SJCRH30 (cell line): ENCODE data around the gene PIM3. TPM values are rescaled to one million over a fixed set of nuclear protein-coding genes. Genes with fewer than 3 reads are reported as not detected.
A peak's percentile ranks its signal among the peaks of the same experiment; 100 is the strongest.

Source experiments
- DNase-seq, 2 experiments: peaks; one replicate each; pipeline ENCODE4 v3.0.0-alpha.2; 2015 to 2020
- H3K27ac ChIP-seq: fragments of 250-450 bp; sonication (Bioruptor Pico); 2 replicates; pipeline ENCODE4 v1.5.1; 2020; ENCODE audit warnings: mild to moderate bottlenecking, moderate library complexity
- H3K27me3 ChIP-seq: fragments of 250-450 bp; sonication (Bioruptor Pico); 2 replicates; pipeline ENCODE4 v1.5.1; 2020; ENCODE audit warnings: mild to moderate bottlenecking, moderate library complexity
- H3K36me3 ChIP-seq: fragments of 250-450 bp; sonication (Bioruptor Pico); 2 replicates; pipeline ENCODE4 v1.5.1; 2020; ENCODE audit warnings: mild to moderate bottlenecking, moderate library complexity
- H3K4me1 ChIP-seq: fragments of 250-450 bp; sonication (Bioruptor Pico); 2 replicates; pipeline ENCODE4 v1.5.1; 2020; ENCODE audit warnings: mild to moderate bottlenecking, moderate library complexity
- H3K4me3 ChIP-seq: fragments of 250-450 bp; sonication (Bioruptor Pico); 2 replicates; pipeline ENCODE4 v1.5.1; 2020; ENCODE audit warnings: mild to moderate bottlenecking, moderate library complexity
- H3K9me3 ChIP-seq: fragments of 250-450 bp; sonication (Bioruptor Pico); replicated peaks from 2 replicates; pipeline ENCODE4 v1.5.1; 2020; ENCODE audit warnings: mild to moderate bottlenecking, moderate library complexity
- total RNA-seq: library from RNA; depleted of rRNA; stranded (reverse); fragments of >200 nt; shearing (Covaris generic); gene quantifications from 2 replicates; pipeline ENCODE4 v1.2.3, GENCODE V29; 2014

PIM3 gene
- total RNA-seq, 1 experiment from 2014 or later, result 51.2 TPM

DNA sequence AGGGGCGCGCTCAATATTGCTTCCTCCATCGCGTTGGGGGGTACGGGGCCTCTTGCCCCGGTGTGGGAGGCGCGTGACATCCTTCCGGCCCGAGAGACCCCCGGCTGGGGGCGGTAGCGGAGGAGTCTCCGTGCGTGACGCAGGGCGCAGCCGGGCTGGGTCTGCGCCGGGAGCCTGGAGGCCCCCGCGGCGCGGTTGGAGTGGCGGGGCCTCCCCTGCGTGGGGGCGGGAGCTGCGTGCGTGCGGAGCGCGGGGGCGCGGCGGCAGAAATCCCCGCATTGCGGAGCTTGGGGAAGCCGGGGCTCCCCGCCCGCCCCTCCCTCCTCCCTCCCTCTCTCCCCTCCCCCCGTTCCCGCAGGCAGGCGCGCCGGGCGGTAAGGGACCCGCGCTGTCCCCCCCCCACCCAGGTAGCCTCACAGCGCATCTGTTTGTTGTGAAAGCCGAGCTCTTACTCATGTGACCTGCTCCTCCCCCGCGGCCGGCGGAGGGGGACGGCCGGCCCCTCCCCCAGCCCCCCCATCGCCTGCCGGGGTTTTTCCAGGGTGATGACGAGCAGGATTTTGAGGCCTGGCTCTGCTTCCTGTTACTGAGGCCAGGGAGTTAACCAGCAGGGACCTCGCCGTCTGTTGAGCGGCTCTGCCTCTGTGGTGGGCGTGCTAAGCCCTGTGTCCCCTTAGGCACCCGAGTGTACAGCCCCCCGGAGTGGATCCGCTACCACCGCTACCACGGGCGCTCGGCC is 1.6 kb downstream of the PIM3 start:
- Histone ChIP-seq H3K4me1 (peaks cover 36% of the 10 kb centered on the region), H3K36me3 (peaks cover 21% of the 10 kb centered on the region), H3K9me3 (no peaks in the 10 kb centered on the region), H3K27me3 (no peaks in the 10 kb centered on the region), H3K4me3 (peak overlapping the region; percentile 64), H3K27ac (no peak overlapping the region)
- DNase-seq, result peak; percentile 74 to 79

DNA sequence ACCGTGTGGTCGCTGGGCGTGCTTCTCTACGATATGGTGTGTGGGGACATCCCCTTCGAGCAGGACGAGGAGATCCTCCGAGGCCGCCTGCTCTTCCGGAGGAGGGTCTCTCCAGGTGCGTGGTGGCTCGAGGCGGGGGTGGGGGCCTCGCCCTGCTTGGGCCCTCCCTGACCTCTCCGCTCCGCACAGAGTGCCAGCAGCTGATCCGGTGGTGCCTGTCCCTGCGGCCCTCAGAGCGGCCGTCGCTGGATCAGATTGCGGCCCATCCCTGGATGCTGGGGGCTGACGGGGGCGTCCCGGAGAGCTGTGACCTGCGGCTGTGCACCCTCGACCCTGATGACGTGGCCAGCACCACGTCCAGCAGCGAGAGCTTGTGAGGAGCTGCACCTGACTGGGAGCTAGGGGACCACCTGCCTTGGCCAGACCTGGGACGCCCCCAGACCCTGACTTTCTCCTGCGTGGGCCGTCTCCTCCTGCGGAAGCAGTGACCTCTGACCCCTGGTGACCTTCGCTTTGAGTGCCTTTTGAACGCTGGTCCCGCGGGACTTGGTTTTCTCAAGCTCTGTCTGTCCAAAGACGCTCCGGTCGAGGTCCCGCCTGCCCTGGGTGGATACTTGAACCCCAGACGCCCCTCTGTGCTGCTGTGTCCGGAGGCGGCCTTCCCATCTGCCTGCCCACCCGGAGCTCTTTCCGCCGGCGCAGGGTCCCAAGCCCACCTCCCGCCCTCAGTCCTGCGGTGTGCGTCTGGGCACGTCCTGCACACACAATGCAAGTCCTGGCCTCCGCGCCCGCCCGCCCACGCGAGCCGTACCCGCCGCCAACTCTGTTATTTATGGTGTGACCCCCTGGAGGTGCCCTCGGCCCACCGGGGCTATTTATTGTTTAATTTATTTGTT is 2.4 kb downstream of the PIM3 start:
- Histone ChIP-seq H3K4me1 (peaks cover 37% of the 10 kb centered on the region), H3K27me3 (no peaks in the 10 kb centered on the region), H3K36me3 (peaks cover 21% of the 10 kb centered on the region), H3K27ac (no peak overlapping the region), H3K4me3 (peak overlapping the region; percentile 6; the same call in 1 of the 2 replicates), H3K9me3 (no peaks in the 10 kb centered on the region)
- DNase-seq, result peak in 1 of 2 experiments; percentile 7

DNA sequence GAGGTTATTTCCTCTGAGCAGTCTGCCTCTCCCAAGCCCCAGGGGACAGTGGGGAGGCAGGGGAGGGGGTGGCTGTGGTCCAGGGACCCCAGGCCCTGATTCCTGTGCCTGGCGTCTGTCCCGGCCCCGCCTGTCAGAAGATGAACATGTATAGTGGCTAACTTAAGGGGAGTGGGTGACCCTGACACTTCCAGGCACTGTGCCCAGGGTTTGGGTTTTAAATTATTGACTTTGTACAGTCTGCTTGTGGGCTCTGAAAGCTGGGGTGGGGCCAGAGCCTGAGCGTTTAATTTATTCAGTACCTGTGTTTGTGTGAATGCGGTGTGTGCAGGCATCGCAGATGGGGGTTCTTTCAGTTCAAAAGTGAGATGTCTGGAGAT is 3.1 kb downstream of the PIM3 start:
- Histone ChIP-seq H3K36me3 (peaks cover 21% of the 10 kb centered on the region), H3K27me3 (no peaks in the 10 kb centered on the region), H3K4me1 (peaks cover 37% of the 10 kb centered on the region), H3K9me3 (no peaks in the 10 kb centered on the region), H3K27ac (no peak overlapping the region), H3K4me3 (no peak overlapping the region)
- no peak for DNase-seq

DNA sequence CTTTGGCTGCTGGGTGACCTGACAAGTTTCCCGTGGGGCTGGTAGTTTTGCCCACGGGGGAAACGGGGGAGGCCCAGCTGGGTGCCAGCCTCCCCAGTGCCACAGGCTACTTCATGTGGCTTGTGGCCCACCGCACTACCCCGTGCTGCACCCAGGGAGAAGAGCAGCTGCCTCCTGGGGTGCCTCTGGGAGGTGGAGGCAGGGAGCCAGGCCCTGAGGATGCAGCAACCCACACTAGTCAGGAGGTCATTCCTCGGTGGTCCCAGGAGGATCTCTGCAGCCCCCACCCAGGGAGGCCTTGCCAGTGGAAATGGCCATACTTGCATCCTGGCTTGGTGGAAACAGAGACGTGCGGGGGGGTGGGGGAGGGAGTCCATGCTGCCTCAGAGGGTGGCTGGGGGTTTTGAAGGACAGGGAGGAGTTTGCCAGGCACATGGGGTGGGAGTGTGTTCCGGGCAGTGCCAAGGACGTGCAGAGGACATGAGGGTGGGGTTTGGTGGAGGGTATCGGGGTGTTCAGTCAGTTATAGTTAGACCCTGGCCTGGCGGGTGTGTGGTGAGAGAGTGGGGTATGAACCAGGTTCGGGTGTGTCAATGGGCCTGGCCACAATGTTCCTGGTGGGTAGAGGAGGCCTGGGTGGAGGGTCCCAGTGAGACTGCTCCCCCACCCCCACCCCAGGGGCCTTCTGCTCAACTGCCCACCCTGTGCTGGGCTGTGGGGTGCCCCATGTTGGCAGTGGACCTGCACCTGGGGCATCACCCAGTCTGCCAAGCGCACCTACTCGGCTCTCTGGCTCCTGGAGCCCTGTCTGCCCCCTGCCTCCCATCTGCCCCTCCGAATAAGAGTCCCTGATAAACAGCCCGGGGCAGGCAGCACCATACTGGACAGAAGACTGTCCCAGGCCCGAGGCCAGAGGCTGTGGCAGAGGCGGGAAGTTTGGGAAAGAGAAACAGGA is 3.8 kb downstream of the PIM3 start:
- Histone ChIP-seq H3K27me3 (no peaks in the 10 kb centered on the region), H3K9me3 (no peaks in the 10 kb centered on the region), H3K4me3 (no peak overlapping the region), H3K36me3 (peaks cover 21% of the 10 kb centered on the region), H3K4me1 (peaks cover 34% of the 10 kb centered on the region), H3K27ac (no peak overlapping the region)
- DNase-seq, result peak in 1 of 2 experiments; percentile 7

DNA sequence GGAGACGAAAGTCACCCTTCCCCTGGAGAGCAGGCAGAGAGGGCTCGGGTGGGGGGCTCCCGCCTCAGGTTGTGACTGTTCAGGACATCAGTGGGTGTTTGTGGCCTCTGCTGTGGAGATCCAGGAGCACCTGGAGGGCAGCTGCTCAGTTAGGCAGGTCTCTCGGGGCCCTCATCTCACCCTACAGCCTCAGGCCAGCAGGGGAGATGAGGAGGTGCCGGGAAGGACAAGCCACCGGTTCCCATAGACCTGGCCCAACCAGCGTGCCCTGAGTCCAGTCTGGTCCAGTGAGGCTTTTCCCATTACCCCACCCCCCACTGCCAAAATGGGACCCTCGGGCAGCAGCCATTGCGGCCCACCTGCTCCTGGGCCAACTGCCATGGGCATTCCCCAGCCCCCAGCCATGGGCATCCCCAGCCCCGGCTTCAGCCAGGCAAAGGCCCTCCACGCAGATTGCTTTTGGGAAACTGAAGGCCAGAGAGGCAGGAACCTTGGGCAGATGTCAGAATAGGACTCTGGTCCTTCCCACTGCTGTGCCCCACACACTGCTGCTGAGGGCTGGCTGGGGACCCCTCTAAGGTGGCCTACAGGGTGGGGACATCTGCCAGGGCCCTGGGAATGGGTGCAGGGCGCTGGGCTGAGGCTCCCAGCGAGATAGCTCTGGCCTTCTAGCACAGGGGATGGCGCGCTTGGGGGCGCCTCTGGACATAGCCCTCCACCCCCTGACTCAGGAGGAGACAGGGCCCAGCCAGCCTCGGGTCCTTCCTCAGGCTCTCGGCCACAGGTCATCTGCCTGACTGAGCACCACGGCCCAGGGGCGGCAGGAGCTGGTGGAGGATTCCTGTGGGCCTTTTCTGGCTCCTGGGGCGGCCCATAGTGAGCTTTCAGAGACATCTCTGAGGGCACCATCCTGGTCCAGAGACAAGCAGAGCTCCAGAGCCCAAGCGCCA is 4.8 kb downstream of the PIM3 start:
- Histone ChIP-seq H3K27ac (no peak overlapping the region), H3K36me3 (peaks cover 21% of the 10 kb centered on the region), H3K9me3 (no peaks in the 10 kb centered on the region), H3K4me3 (no peak overlapping the region), H3K4me1 (peaks cover 30% of the 10 kb centered on the region), H3K27me3 (no peaks in the 10 kb centered on the region)
- DNase-seq, result peak; percentile 11 to 16

DNA sequence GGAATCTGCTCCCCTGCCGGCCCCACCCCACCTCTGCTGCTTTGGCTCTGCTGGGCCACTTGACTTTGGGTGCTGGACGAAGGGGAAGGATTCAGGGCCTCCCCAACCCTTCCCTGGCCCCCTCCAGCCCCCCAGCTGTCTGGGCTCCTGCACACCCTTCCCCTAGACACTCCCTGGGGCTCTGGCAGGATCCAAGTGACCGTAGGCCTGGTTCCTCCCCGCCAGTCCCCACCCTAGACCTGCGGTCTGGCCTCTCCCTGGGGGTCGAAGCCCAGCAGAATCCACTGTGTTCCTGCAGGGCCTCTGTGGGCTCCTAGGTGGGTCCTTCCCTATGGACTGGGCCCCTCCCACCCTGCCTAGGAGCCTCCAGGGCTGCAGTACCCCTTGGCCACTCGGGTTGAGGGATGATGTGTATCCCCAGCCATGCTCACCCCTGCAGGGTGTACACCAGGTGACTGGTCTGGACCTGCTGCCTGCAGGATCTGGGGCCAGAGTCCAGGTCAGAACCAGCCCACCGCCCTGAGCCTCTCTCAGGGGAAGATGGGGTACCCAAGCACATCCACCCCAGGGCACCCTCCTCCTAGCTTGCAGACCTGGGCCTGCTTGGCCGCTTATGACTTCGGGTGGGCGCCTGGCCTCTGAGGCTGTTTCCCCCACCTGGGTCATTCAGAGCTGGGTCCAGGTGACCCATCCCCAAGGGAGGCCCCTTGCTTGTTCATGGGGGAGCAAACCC is 5.6 kb downstream of the PIM3 start:
- peaks cover 21% of the 10 kb centered on the region for H3K36me3 ChIP-seq
- no peaks in the 10 kb centered on the region for H3K9me3 ChIP-seq
- H3K4me1 ChIP-seq, result peaks cover 33% of the 10 kb centered on the region
- H3K27me3 ChIP-seq, result no peaks in the 10 kb centered on the region
- DNase-seq, result peak in 1 of 2 experiments; percentile 12
- no peak overlapping the region for H3K4me3 ChIP-seq
- no peak overlapping the region; the same call in 1 of the 2 replicates for H3K27ac ChIP-seq

DNA sequence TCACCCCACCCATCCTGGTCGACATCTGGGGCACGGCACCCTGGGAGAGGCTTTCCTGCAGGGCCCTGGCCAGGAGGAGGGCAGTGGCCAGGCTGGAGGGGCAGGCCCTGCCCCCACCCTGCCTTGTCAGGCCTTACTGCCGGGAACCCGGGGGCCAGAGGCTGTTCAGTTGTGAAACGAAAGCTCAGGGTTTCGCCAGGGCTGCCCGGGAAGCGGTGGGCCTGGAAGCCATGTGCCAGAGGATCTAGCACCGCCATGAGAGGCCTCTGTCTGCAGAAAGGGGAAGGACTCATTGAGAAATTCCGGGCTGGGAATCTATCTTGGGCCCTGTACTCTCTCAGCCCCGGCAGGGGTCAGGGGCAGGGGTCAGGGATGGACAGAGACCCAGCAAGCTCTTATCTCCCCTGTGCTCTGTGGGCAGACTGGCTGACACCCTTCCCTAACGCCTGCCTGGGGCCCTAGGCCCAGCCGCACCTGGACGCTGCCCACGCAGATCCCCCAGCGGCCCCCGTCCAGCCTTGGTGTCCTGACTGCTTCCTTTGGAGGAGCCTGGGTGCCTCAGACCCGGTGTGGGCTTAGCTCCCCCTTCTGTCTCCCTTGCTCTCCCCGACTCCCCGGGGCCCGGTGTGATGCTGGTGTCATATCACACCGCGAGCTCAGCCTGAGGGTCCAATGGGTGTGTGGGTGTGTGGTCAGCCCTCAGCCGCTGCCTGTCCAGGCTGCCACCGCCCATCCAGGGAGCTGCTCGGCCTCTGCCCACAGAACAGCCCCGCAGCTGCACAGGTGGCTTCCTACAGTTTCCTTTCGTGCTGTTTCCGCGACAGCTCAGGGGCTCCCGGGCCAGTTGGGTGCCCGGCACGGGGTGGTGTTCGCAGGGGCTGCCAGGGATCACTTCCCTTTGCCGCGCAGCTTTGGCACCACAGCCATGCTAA is 6.5 kb downstream of the PIM3 start:
- Histone ChIP-seq H3K4me3 (peak overlapping the region; percentile 3; the same call in 1 of the 2 replicates), H3K4me1 (peaks cover 30% of the 10 kb centered on the region), H3K27ac (peak overlapping the region; percentile 19), H3K9me3 (no peaks in the 10 kb centered on the region), H3K36me3 (peaks cover 17% of the 10 kb centered on the region), H3K27me3 (no peaks in the 10 kb centered on the region)
- DNase-seq, result peak; percentile 80 to 81

DNA sequence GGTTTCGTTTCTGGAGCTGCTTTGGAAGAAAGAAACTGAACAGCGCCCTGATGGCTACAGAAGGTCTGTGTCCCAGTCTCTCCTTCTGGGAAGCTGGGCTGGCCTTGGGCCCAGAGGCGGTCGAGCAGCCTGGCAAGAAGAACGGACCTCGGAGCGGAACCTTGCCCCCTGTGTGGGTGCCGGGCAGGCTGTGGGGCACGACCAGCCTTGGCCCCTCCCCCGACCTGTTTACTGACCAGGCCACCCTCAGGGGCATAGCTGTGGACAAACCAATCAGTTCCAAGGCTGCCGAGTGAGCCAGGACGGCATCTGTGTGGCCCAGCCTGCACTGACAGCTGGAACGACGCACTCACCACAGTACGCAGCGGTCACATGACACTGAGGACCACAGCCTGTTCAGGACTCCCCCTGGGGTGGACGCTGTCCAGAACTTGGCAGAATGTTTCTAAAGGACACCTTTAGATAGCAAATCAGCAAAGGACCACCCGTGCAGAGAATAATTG is 7.2 kb downstream of the PIM3 start:
- Histone ChIP-seq H3K36me3 (peaks cover 13% of the 10 kb centered on the region), H3K9me3 (peaks cover under 1% of the 10 kb centered on the region; the same call in 1 of the 2 replicates), H3K4me3 (no peak overlapping the region), H3K27me3 (no peaks in the 10 kb centered on the region), H3K27ac (peak overlapping the region; percentile 19), H3K4me1 (peaks cover 26% of the 10 kb centered on the region)
- peak; percentile 80 for DNase-seq

DNA sequence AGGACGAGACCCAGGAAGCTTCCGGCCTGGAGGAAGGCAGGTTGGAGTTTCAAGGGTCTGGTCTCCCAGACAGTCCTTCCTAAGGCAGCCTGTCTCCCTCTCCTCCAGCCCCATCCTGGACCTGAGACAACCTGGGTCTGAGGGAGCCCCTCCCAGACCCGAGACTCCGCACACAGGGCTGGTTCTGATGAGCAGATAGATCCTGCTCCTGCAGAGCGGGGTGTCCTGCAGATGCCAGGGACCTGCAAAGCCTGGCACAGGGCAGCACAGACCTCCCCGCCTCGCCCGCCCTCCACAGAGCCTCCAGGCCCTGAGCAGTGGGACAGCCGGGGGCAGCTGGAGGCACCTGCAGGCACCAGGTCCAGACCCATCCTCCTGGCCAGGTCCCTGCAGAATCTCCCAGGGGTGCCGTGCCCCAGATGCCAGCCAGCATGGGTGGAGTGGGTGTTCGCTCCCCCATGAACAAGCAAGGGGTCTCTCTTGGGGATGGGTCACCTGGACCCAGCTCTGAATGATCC is 7.8 kb downstream of the PIM3 start:
- H3K27ac ChIP-seq, result no peak overlapping the region
- H3K27me3 ChIP-seq, result no peaks in the 10 kb centered on the region
- H3K4me3 ChIP-seq, result no peak overlapping the region
- H3K36me3 ChIP-seq, result peaks cover 7% of the 10 kb centered on the region
- peaks cover 24% of the 10 kb centered on the region for H3K4me1 ChIP-seq
- DNase-seq, result peak in 1 of 2 experiments; percentile 6
- H3K9me3 ChIP-seq, result peaks cover 4% of the 10 kb centered on the region; the same call in 1 of the 2 replicates

DNA sequence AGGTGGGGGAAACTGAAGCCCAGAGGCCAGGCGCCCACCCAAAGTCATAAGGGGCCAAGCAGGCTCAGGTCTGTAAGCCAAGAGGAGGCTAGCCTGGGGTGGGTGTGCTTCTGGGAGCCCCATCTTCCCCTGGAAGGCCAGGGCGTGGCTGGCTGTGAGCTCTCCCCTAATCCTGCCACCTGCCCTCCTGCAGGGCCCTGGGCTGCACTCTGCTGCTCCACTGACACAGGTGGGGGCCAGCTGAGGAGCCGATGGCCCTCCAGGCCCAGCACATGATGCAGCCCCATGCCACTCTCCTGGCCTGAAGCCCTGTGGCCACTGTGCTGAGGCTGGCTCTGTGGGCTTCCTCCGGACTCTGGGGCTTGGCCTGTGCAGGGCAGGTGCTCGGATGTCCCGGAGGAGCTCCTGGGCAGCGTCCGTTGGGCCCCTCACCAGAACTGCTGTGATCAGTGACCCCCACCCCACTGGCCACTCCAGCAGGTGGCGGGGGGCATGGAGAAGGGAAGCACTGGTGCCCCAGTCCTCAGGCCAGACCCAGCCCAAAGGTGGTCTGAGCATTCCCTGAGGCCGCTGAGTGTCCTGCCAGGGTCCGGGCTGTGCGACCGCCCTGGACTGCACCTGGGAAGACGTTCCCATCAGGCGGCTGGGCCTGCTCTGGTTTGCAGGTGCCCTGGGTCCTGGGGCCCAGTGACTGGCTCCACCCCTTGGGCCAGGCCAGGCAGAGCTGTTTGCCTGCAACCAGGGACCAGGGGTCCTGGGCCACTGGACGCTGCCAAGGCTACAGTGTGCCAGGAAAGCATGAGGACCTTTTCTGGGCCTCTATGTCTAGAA is 8.5 kb downstream of the PIM3 start:
- peak in 1 of 2 experiments; percentile 4 for DNase-seq
- Histone ChIP-seq H3K27me3 (no peaks in the 10 kb centered on the region), H3K4me1 (peaks cover 24% of the 10 kb centered on the region), H3K36me3 (0 out of 2 replicates have a peak, but pooled peaks cover under 1% of the 10 kb centered on the region), H3K27ac (no peak overlapping the region), H3K4me3 (no peak overlapping the region), H3K9me3 (peaks cover 4% of the 10 kb centered on the region; the same call in 1 of the 2 replicates)
